ENCODE measurements around the gene CAST.

Gene CAST

DNA sequence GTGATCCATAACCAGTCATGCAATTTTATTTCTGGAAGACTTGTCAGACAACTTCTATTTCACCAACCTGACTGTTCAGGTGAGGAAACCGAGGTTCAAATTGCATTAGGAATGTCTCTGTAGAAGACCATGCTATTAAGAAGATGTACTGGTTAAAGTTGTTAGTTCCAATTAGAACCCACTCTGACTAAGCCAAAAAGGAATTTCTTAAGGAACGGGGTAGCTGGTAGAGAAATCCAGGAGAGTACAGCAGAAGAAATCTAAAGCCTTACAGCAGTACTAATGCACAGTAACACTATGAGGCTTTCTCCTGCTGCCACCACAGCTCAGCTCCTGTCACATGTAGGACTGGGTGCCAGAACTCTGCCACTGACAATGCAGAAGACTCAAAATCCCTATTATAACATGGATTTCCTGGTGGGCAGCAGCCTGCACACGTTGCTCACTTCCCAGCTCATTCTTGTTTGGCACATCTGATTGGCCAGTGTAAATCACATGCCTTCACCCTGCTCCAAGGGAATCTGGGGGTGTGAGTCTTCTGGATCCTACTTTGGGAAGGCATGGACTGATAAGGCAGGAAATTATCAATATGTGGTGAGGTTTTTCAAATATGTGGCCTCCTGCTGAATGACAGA lies 37.1 kb downstream of the CAST start:
- no peak overlapping the region for H3K4me3 ChIP-seq (ENCODE audit: low read depth, low read length)
- TF ChIP-seq, protein P1, sequence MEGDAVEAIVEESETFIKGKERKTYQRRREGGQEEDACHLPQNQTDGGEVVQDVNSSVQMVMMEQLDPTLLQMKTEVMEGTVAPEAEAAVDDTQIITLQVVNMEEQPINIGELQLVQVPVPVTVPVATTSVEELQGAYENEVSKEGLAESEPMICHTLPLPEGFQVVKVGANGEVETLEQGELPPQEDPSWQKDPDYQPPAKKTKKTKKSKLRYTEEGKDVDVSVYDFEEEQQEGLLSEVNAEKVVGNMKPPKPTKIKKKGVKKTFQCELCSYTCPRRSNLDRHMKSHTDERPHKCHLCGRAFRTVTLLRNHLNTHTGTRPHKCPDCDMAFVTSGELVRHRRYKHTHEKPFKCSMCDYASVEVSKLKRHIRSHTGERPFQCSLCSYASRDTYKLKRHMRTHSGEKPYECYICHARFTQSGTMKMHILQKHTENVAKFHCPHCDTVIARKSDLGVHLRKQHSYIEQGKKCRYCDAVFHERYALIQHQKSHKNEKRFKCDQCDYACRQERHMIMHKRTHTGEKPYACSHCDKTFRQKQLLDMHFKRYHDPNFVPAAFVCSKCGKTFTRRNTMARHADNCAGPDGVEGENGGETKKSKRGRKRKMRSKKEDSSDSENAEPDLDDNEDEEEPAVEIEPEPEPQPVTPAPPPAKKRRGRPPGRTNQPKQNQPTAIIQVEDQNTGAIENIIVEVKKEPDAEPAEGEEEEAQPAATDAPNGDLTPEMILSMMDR (IDR thresholded peaks at IDR 0.05; ENCODE audit: borderline replicate concordance, insufficient read depth, low read depth, low read length): no peak

DNA sequence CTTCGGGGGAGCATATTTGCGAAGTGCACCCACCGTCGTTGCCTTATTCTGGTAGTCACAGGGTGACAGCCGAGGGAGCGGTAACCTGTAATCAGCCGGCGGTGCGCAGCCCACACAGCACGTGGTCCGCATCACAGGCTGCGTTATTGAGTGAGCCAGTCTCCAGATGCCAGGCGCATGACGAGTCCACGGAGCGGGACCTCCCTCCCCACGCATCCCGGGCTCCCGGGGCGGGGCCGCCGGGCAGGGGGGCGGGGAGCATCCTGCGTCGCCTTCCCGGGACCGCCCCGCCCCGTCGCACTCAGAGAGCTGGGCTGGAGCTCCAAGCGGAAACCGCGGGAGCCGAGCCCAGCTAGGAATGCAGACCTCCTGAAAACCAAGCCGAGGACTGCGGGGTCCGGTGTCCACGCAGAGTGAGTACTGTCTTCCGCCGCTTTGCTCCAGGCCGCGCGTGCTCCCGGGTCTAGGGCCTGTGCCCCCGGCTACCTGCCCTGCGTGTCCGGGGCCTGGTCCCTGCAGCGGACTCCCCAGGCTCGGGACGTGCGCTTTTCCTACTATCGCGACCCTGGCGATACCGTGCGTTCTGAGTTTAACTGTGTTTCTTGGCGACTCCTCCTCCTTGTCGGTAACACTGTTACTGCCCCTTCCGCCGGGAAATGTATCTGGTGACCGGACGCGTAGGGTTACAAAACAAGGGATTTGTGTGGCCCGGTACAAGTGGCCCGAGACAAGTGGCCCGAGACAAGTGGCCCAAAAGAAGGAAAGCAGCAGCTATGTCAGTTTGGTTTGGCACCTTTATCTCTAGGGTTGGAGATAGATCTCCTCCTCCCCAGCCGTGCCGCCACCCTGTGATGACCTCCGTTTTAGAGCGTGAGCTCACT lies 40.6 kb downstream of the CAST start:
- peak overlapping the region; percentile 74 for H3K4me3 ChIP-seq (ENCODE audit: low read depth, low read length)
- TF ChIP-seq, protein P1 (IDR thresholded peaks at IDR 0.05; ENCODE audit: borderline replicate concordance, insufficient read depth, low read depth, low read length): no peak

DNA sequence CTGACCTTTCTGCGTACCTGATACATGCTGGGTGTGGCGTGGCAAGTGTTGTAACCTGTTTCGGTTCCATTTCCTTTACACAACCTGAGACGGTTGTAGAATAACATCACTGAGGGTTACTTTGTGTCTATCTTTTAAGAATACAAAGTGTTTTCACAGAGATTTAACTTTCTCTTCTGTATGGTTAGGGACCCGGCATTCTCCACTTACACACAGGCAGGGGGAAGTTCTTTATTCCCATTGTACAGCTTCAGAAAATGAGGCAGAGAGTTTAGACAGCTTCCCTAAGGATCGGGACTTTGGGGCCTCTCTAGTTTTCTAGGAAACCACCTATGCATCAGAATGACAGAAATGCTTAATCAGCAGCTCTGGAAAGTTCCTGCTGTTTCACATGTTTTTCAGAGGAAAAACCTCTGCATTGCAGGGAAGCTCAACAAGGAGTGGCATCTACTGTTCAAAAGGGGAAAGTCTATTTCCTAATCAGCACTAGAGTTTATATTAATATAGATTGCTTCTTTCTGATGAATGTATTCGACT lies 41.3 kb downstream of the CAST start:
- H3K4me3 ChIP-seq (ENCODE audit: low read depth, low read length): peak overlapping the region; percentile 74
- TF ChIP-seq, protein P1 (IDR thresholded peaks at IDR 0.05; ENCODE audit: borderline replicate concordance, insufficient read depth, low read depth, low read length): no peak

DNA sequence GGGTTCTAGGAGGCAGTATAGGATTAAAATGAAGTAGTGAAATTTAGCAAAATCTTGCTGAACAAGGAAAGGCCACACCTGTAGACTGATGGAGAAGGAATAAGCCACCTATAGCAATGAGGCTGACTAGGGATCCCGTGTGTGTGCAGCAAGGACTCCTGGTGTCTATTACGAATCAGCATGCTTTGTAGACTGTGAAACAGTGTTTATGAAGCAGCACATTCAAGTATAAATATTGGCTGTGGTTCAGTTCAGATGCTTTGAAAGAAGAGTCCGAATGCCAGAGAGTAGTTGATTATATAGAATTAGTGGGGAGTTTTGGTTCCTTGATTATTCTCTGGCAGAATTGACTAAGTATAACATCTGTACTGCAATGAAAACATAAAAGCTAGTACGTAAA lies 41.8 kb downstream of the CAST start:
- TF ChIP-seq, protein P1 (IDR thresholded peaks at IDR 0.05; ENCODE audit: borderline replicate concordance, insufficient read depth, low read depth, low read length): no peak
- no peak overlapping the region for H3K4me3 ChIP-seq (ENCODE audit: low read depth, low read length)

DNA sequence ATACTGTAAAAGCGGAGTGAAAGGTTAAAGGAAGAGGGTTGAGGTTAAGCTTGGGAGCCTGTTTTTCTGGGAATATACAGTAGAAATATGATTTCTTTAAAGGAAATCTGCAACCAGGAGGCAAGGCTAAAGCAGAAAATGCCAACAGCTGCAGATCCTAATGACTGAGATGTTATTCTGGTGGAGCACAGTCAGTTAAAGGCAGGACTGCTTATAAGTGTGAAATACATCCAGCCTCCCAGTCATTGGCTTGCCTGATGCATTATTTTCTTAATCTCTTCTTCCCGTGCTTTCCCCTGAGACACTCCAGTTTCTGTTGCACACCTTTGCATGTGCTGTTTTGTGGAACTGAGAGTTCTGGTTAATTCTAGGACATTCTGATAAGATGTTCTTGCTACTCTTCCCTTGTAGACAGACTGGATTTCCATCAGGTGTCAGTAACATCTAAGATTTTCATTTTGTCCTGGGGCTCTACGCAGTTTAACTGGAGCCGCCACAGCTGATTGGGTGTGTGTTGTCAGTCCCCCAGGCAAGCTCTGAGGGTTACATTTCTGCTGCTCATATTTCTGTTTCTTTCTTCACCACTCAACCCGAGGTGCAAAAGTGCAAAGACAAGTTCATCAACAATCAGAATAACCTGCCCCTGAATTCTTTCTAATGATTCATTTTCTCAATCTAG lies 44.4 kb downstream of the CAST start:
- no peak overlapping the region for H3K4me3 ChIP-seq (ENCODE audit: low read depth, low read length)
- TF ChIP-seq, protein P1 (IDR thresholded peaks at IDR 0.05; ENCODE audit: borderline replicate concordance, insufficient read depth, low read depth, low read length): no peak

DNA sequence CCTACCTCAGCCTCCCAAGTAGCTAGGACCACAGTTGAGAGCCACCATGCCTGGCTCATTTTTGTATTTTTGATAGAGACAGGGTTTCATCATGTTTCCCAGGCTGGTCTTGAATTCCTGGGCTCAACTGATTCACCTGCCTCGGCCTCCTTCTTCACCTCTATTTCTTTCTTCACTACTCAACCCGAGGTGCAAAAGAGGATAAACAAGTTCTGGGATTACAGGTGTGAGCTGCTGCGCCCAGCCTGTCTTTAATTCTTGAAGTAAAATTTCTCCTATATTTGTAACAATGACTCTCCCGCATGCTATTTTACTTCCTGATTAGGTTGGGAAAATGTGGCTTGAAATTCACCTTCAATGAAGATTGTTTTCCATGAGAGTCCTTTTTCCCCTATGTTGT lies 46.4 kb downstream of the CAST start:
- TF ChIP-seq, protein P1 (IDR thresholded peaks at IDR 0.05; ENCODE audit: borderline replicate concordance, insufficient read depth, low read depth, low read length): no peak
- H3K4me3 ChIP-seq (ENCODE audit: low read depth, low read length): no peak overlapping the region
